Activated gamma-delta T cell treated with anti-CD3 and anti-CD28 coated beads, Interleukin-2, amount 50 U/mL, for 16 hours (primary cell): ENCODE data around the gene PHLDA2.
"Not testable (repeated sequence)": the region's sequence is repeated elsewhere in the genome, so short reads cannot be mapped to it uniquely, and the experiment has no call there.

Experiments
- DNase-seq: peaks from one replicate; pipeline ENCODE4 v3.0.0-alpha.2; 2020; ENCODE audit warnings: low read depth

Gene PHLDA2

GRCh38 chr11:2945031-2945756 lies 16.0 kb upstream of the PHLDA2 start:
- DNase-seq, result no peak

- DNase-seq, result no peak
These were observed 15.3 kb upstream of the PHLDA2 start for GRCh38 chr11:2944530-2944929.

- no peak for DNase-seq
These were observed 14.5 kb upstream of the PHLDA2 start for GRCh38 chr11:2943711-2944118.

- no peak for DNase-seq
These were observed 13.9 kb upstream of the PHLDA2 start for GRCh38 chr11:2942872-2943710.

- no peak for DNase-seq
These were observed 13.2 kb upstream of the PHLDA2 start for GRCh38 chr11:2942447-2942846.

- no peak for DNase-seq
These were observed 12.0 kb upstream of the PHLDA2 start for GRCh38 chr11:2940921-2941821.

GRCh38 chr11:2940147-2940920 lies 11.1 kb upstream of the PHLDA2 start:
- DNase-seq, result no peak

- DNase-seq, result not testable (repeated sequence)
These were observed 9.5 kb upstream of the PHLDA2 start for GRCh38 chr11:2938458-2939418.

GRCh38 chr11:2937641-2938457 lies 8.6 kb upstream of the PHLDA2 start:
- DNase-seq, result not testable (repeated sequence)

GRCh38 chr11:2934611-2935239 lies 5.5 kb upstream of the PHLDA2 start:
- no peak for DNase-seq

- no peak for DNase-seq
These were observed 4.9 kb upstream of the PHLDA2 start for GRCh38 chr11:2934021-2934550.

- no peak for DNase-seq
These were observed 4.3 kb upstream of the PHLDA2 start for GRCh38 chr11:2933375-2934020.

- no peak for DNase-seq
These were observed 3.6 kb upstream of the PHLDA2 start for GRCh38 chr11:2932850-2933251.

- DNase-seq, result no peak
These were observed 2.8 kb upstream of the PHLDA2 start for GRCh38 chr11:2931771-2932738.

- DNase-seq, result no peak
These were observed 2.2 kb upstream of the PHLDA2 start for GRCh38 chr11:2931420-2931746.

GRCh38 chr11:2930704-2931419 lies 1.6 kb upstream of the PHLDA2 start:
- no peak for DNase-seq
